ENCODE data around the gene MYF5. TPM values are rescaled to one million over a fixed set of nuclear protein-coding genes. Genes with fewer than 3 reads are reported as not detected.
A peak's percentile ranks its signal among the peaks of the same experiment; 100 is the strongest.

MYF5 gene
- total and polyA plus RNA-seq, 2 donors (not counting 1 experiment from before 2014, with no cell fraction given) = not detected

GRCh38 chr12:80754274-80754673 lies 37.6 kb downstream of the MYF5 start:
- no peak overlapping the region for H3K27ac ChIP-seq (ENCODE audit: insufficient read depth, low read length)
- H3K36me3 ChIP-seq (ENCODE audit: control insufficient read depth, insufficient read depth, low read length) = no peaks in the 10 kb centered on the region
- H3K9me3 ChIP-seq (ENCODE audit: control insufficient read depth, insufficient read depth, low read depth, low read length) = no peaks in the 10 kb centered on the region
- H3K9ac ChIP-seq (ENCODE audit: insufficient read depth, low read length) = no peak overlapping the region
- DNase-seq (ENCODE audit: low read depth in 2 of 2) = no peak
- H3K27me3 ChIP-seq (ENCODE audit: control insufficient read depth, insufficient read depth, low read length) = no peaks in the 10 kb centered on the region
- no peaks in the 10 kb centered on the region for H3K79me2 ChIP-seq (ENCODE audit: control insufficient read depth, insufficient read depth, low read length)
- H3K4me1 ChIP-seq (ENCODE audit: control insufficient read depth, extremely low read depth, insufficient read depth, low read length) = no peaks in the 10 kb centered on the region
- TF ChIP-seq EZH2 (IDR thresholded peaks at IDR 0.05; ENCODE audit: low read length, missing control alignments) (no peak), CTCF (conservative IDR thresholded peaks at IDR 0.05 in 1 of 2, IDR thresholded peaks at IDR 0.05 in 1 of 2; ENCODE audit: low read depth in 1 of 2, low read length in 2 of 2) (no peak)
- H3K4me3 ChIP-seq (replicated peaks in 1 of 4; ENCODE audit: control extremely low read depth in 1 of 4, insufficient read depth in 1 of 4, low read depth in 3 of 4, low read length in 4 of 4) = no peak overlapping the region
- H4K20me1 ChIP-seq (ENCODE audit: control insufficient read depth, extremely low read depth, insufficient read depth, low read length) = no peaks in the 10 kb centered on the region
- no peak overlapping the region for H2AFZ ChIP-seq (ENCODE audit: low read length)
- H3K4me2 ChIP-seq (ENCODE audit: extremely low read depth, insufficient read depth, low read length) = no peak overlapping the region

GRCh38 chr12:80756875-80757274 lies 40.2 kb downstream of the MYF5 start:
- no peak overlapping the region for H2AFZ ChIP-seq (ENCODE audit: low read length)
- H3K9ac ChIP-seq (ENCODE audit: insufficient read depth, low read length) = no peak overlapping the region

GRCh38 chr12:80761838-80762237 lies 45.1 kb downstream of the MYF5 start:
- H3K27me3 ChIP-seq (ENCODE audit: control insufficient read depth, insufficient read depth, low read length) = no peaks in the 10 kb centered on the region
- DNase-seq (ENCODE audit: low read depth in 2 of 2) = peak; percentile 21 to 45
- no peaks in the 10 kb centered on the region for H3K4me1 ChIP-seq (ENCODE audit: control insufficient read depth, extremely low read depth, insufficient read depth, low read length)
- H3K36me3 ChIP-seq (ENCODE audit: control insufficient read depth, insufficient read depth, low read length) = no peaks in the 10 kb centered on the region
- H3K79me2 ChIP-seq (ENCODE audit: control insufficient read depth, insufficient read depth, low read length) = no peaks in the 10 kb centered on the region
- H3K9me3 ChIP-seq (ENCODE audit: control insufficient read depth, insufficient read depth, low read depth, low read length) = no peaks in the 10 kb centered on the region
- H3K9ac ChIP-seq (ENCODE audit: insufficient read depth, low read length) = no peak overlapping the region
- H3K27ac ChIP-seq (ENCODE audit: insufficient read depth, low read length) = no peak overlapping the region
- no peak overlapping the region for H3K4me2 ChIP-seq (ENCODE audit: extremely low read depth, insufficient read depth, low read length)
- no peaks in the 10 kb centered on the region for H4K20me1 ChIP-seq (ENCODE audit: control insufficient read depth, extremely low read depth, insufficient read depth, low read length)
- TF ChIP-seq EZH2 (IDR thresholded peaks at IDR 0.05; ENCODE audit: low read length, missing control alignments) (no peak), CTCF (conservative IDR thresholded peaks at IDR 0.05 in 1 of 2, IDR thresholded peaks at IDR 0.05 in 1 of 2; ENCODE audit: low read depth in 1 of 2, low read length in 2 of 2) (no peak)
- no peak overlapping the region for H3K4me3 ChIP-seq (replicated peaks in 1 of 4; ENCODE audit: control extremely low read depth in 1 of 4, insufficient read depth in 1 of 4, low read depth in 3 of 4, low read length in 4 of 4)
- no peak overlapping the region for H2AFZ ChIP-seq (ENCODE audit: low read length)

More at GRCh38 chr12:80756875-80757274, 40.2 kb downstream of the MYF5 start:
- Histone ChIP-seq H3K36me3 (ENCODE audit: control insufficient read depth, insufficient read depth, low read length) (no peaks in the 10 kb centered on the region), H3K27ac (ENCODE audit: insufficient read depth, low read length) (no peak overlapping the region), H3K27me3 (ENCODE audit: control insufficient read depth, insufficient read depth, low read length) (no peaks in the 10 kb centered on the region), H3K79me2 (ENCODE audit: control insufficient read depth, insufficient read depth, low read length) (no peaks in the 10 kb centered on the region), H3K4me1 (ENCODE audit: control insufficient read depth, extremely low read depth, insufficient read depth, low read length) (no peaks in the 10 kb centered on the region), H3K9me3 (ENCODE audit: control insufficient read depth, insufficient read depth, low read depth, low read length) (no peaks in the 10 kb centered on the region), H4K20me1 (ENCODE audit: control insufficient read depth, extremely low read depth, insufficient read depth, low read length) (no peaks in the 10 kb centered on the region), H3K4me2 (ENCODE audit: extremely low read depth, insufficient read depth, low read length) (no peak overlapping the region), H3K4me3 (replicated peaks in 1 of 4; ENCODE audit: control extremely low read depth in 1 of 4, insufficient read depth in 1 of 4, low read depth in 3 of 4, low read length in 4 of 4) (no peak overlapping the region)
- TF ChIP-seq EZH2 (IDR thresholded peaks at IDR 0.05; ENCODE audit: low read length, missing control alignments) (no peak), CTCF (conservative IDR thresholded peaks at IDR 0.05 in 1 of 2, IDR thresholded peaks at IDR 0.05 in 1 of 2; ENCODE audit: low read depth in 1 of 2, low read length in 2 of 2) (no peak)
- peak; percentile 5 to 76 for DNase-seq (ENCODE audit: low read depth in 2 of 2)
